ENCODE results near the gene CAPN15. TPM values are rescaled to one million over a fixed set of nuclear protein-coding genes. Genes with fewer than 3 reads are reported as not detected.

Gene CAPN15
- total RNA-seq, 1 donor from 2014 or later: 45.2 TPM

- TF ChIP-seq, protein P1, sequence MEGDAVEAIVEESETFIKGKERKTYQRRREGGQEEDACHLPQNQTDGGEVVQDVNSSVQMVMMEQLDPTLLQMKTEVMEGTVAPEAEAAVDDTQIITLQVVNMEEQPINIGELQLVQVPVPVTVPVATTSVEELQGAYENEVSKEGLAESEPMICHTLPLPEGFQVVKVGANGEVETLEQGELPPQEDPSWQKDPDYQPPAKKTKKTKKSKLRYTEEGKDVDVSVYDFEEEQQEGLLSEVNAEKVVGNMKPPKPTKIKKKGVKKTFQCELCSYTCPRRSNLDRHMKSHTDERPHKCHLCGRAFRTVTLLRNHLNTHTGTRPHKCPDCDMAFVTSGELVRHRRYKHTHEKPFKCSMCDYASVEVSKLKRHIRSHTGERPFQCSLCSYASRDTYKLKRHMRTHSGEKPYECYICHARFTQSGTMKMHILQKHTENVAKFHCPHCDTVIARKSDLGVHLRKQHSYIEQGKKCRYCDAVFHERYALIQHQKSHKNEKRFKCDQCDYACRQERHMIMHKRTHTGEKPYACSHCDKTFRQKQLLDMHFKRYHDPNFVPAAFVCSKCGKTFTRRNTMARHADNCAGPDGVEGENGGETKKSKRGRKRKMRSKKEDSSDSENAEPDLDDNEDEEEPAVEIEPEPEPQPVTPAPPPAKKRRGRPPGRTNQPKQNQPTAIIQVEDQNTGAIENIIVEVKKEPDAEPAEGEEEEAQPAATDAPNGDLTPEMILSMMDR (IDR thresholded peaks at IDR 0.05): no peak
- DNase-seq (no peak), ATAC-seq (no peak)
- H3K4me1 ChIP-seq: no peaks in the 10 kb centered on the region
- no peak overlapping the region for H3K27ac ChIP-seq
- H3K27me3 ChIP-seq: peaks cover 25% of the 10 kb centered on the region
- no peaks in the 10 kb centered on the region for H3K9me3 ChIP-seq
- peaks cover 13% of the 10 kb centered on the region for H3K36me3 ChIP-seq
- no peak overlapping the region for H3K4me3 ChIP-seq
- intact Hi-C loops (cut with DNase I): no loop called here
Observed at GRCh38 chr16:556474-557173, 29.1 kb downstream of the CAPN15 start.

GRCh38 chr16:557463-558297 is 30.2 kb downstream of the CAPN15 start:
- Histone ChIP-seq H3K27me3 (peaks cover 29% of the 10 kb centered on the region), H3K4me1 (no peaks in the 10 kb centered on the region), H3K9me3 (no peaks in the 10 kb centered on the region), H3K4me3 (no peak overlapping the region), H3K27ac (no peak overlapping the region), H3K36me3 (peaks cover 2% of the 10 kb centered on the region)
- intact Hi-C loops (cut with DNase I): no loop called here
- DNase-seq (no peak), ATAC-seq (no peak)
- TF ChIP-seq, protein P1 (IDR thresholded peaks at IDR 0.05): no peak

GRCh38 chr16:558298-559020 is 30.9 kb downstream of the CAPN15 start:
- Histone ChIP-seq H3K4me1 (no peaks in the 10 kb centered on the region), H3K27me3 (peaks cover 29% of the 10 kb centered on the region), H3K36me3 (no peaks in the 10 kb centered on the region), H3K27ac (no peak overlapping the region), H3K4me3 (no peak overlapping the region), H3K9me3 (no peaks in the 10 kb centered on the region)
- ATAC-seq (no peak), DNase-seq (no peak)
- intact Hi-C loops (cut with DNase I): no loop called here
- TF ChIP-seq, protein P1 (IDR thresholded peaks at IDR 0.05): no peak

DNA sequence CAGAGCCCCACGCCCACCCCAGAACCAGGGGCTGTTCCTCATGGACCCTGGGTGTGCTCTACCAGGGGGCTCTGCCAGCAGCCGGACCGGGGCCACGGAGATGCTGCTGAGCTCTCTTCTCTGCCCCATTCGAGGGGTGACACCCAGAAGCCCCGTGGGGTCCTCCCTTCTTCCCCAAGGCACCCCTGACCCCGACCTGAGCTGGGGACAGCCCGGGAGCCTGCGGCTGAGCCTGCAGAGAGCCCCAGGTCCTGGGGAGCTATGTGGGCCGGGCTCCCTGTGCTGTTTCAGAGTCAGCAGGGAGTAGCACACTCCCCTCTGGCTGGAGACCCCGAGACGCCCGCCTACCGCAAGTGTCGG is 31.5 kb downstream of the CAPN15 start:
- Histone ChIP-seq H3K4me1 (no peaks in the 10 kb centered on the region), H3K4me3 (no peak overlapping the region), H3K36me3 (no peaks in the 10 kb centered on the region), H3K27ac (no peak overlapping the region), H3K27me3 (peaks cover 29% of the 10 kb centered on the region), H3K9me3 (no peaks in the 10 kb centered on the region)
- DNase-seq (no peak), ATAC-seq (no peak)
- intact Hi-C loops (cut with DNase I): no loop called here
- TF ChIP-seq, protein P1 (IDR thresholded peaks at IDR 0.05): no peak

DNA sequence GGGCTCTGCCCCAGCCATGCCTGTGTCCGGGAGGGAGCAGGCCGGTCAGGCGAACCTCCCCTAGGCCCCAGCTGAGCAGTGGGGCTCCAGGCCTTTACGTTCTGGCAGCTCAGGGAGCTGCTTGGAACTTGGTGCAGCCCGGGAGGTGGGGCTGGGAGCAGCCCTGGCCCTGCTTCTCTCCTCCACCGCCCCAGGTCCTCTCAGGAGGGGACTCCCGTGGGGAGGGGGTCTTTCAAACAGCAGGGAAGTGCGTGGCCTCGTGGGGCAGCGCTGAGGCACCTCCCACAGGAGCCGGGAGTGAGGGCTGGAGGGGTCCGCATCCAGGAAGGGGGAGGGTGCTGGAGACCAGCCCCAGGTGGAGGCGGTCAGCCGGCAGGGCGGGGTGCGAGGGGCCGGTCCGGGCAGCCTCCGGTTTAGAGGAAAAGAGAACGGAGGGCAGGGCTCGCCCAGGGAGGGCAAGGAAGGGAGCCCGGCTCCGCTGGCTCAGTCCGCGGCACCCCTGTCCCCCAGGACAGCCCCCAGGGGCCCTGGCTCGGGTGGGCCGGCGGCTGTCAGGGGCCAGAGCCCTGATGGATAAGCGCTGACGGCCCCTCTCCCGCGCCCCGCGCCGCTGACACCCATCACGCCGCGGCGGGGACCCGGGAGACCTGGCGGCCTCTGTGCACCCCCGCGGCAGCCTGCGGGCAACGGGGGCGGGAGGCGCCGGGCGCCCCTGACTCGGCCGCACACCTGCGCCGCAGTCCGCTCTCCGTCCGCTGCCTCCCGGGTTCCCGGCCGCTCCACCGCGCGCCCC is 32.1 kb downstream of the CAPN15 start:
- Histone ChIP-seq H3K4me3 (no peak overlapping the region), H3K4me1 (no peaks in the 10 kb centered on the region), H3K9me3 (no peaks in the 10 kb centered on the region), H3K27me3 (peaks cover 29% of the 10 kb centered on the region), H3K27ac (no peak overlapping the region), H3K36me3 (no peaks in the 10 kb centered on the region)
- DNase-seq: no peak
- ATAC-seq: no peak
- intact Hi-C loops (cut with DNase I): no loop called here
- TF ChIP-seq, protein P1 (IDR thresholded peaks at IDR 0.05): no peak

Measured in upper lobe of right lung (tissue), 1 donor.